ENCODE results near the gene WTIP. TPM values are rescaled to one million over a fixed set of nuclear protein-coding genes. Genes with fewer than 3 reads are reported as not detected.

Gene WTIP
- total RNA-seq, 4 donors from 2014 or later: 14.1 to 22.1 (median 16.7) TPM

GRCh38 chr19:34487651-34488051 is 6.1 kb downstream of the WTIP start:
- intact Hi-C loops (cut with DNase I): no loop called here
- Histone ChIP-seq H3K36me3 (peaks cover 0 to 3% of the 10 kb centered on the region in 2 donors), H3K4me3 (replicated peaks in 1 of 3) (no peak overlapping the region), H3K4me1 (peaks cover 5 to 9% of the 10 kb centered on the region in 2 donors), H3K27me3 (no peaks in the 10 kb centered on the region), H3K9me3 (no peaks in the 10 kb centered on the region), H3K27ac (no peak overlapping the region)
- 91 to 93% methylated on average over 7 of the region's 7 CpGs for WGBS, 2 donors
- DNase-seq: no peak
- TF ChIP-seq POLR2A (IDR thresholded peaks at IDR 0.05): no peak
- TF ChIP-seq, protein P1, sequence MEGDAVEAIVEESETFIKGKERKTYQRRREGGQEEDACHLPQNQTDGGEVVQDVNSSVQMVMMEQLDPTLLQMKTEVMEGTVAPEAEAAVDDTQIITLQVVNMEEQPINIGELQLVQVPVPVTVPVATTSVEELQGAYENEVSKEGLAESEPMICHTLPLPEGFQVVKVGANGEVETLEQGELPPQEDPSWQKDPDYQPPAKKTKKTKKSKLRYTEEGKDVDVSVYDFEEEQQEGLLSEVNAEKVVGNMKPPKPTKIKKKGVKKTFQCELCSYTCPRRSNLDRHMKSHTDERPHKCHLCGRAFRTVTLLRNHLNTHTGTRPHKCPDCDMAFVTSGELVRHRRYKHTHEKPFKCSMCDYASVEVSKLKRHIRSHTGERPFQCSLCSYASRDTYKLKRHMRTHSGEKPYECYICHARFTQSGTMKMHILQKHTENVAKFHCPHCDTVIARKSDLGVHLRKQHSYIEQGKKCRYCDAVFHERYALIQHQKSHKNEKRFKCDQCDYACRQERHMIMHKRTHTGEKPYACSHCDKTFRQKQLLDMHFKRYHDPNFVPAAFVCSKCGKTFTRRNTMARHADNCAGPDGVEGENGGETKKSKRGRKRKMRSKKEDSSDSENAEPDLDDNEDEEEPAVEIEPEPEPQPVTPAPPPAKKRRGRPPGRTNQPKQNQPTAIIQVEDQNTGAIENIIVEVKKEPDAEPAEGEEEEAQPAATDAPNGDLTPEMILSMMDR (IDR thresholded peaks at IDR 0.05): no peak

DNA sequence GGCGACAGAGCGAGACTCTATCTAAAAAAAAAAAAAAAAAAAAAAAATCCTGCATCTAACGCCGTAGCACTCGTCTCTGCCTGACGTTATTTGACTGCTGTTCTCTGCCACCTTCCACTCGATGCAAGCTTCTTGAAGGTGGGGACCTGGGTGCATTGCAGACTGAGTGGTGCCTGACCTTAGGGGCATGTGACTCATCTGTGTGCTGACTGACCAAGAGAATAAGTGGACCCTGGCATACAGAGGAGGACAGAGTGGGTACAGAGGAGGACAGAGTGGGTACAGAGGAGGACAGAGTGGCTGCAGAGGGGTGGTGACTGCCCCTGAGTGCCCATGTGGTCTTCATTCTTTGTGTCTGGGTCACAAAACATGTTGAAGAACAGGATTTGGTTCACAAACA is 7.6 kb downstream of the WTIP start:
- H3K36me3 ChIP-seq: peaks cover 10 to 12% of the 10 kb centered on the region in 2 donors
- no peak for DNase-seq
- WGBS, 2 donors: 76 to 79% methylated on average over 7 of the region's 7 CpGs
- no peaks in the 10 kb centered on the region for H3K4me1 ChIP-seq
- H3K9me3 ChIP-seq: no peaks in the 10 kb centered on the region
- H3K27me3 ChIP-seq: no peaks in the 10 kb centered on the region
- H3K27ac ChIP-seq: no peak overlapping the region
- TF ChIP-seq POLR2A (IDR thresholded peaks at IDR 0.05): no peak
- intact Hi-C loops (cut with DNase I): no loop called here
- H3K4me3 ChIP-seq (replicated peaks in 1 of 3): no peak overlapping the region

- Histone ChIP-seq H3K9me3 (no peaks in the 10 kb centered on the region), H3K36me3 (peaks cover 17 to 22% of the 10 kb centered on the region in 2 donors), H3K4me1 (no peaks in the 10 kb centered on the region), H3K4me3 (replicated peaks in 1 of 3) (no peak overlapping the region), H3K27me3 (no peaks in the 10 kb centered on the region), H3K27ac (no peak overlapping the region)
- intact Hi-C loops (cut with DNase I): no loop called here
- no peak for DNase-seq
- TF ChIP-seq, protein P1 (IDR thresholded peaks at IDR 0.05): no peak
- TF ChIP-seq POLR2A (IDR thresholded peaks at IDR 0.05): no peak
- 94 to 97% methylated on average over 10 to 15 of the region's 19 CpGs for WGBS, 2 donors
Observed at GRCh38 chr19:34490141-34490766, 8.7 kb downstream of the WTIP start.

DNA sequence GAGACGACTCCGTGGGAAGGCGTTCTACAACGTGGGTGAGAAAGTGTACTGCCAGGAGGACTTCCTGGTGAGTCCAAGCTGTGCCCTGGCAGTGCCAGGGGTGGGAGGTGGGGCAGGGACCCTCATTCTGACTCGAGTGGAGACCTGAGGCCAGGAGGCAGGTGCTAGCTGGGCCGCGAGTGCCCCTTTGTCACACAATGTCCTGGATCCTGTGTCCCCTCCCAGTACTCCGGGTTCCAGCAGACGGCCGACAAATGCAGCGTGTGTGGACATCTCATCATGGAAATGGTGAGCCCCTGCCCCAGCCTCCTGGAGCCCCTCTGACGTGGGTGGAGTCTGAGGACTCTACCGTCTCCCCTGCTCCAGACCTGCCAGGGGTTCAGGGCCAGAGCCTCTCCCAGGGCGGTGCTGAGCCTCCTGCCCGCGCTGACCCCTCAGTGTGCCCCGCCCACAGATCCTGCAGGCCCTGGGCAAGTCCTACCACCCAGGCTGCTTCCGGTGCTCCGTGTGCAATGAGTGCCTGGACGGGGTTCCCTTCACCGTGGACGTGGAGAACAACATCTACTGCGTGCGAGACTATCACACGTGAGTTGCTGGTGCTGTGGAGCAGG is 11.6 kb downstream of the WTIP start:
- H3K27ac ChIP-seq: no peak overlapping the region
- TF ChIP-seq POLR2A (IDR thresholded peaks at IDR 0.05): no peak
- TF ChIP-seq, protein P1 (IDR thresholded peaks at IDR 0.05): no peak

DNA sequence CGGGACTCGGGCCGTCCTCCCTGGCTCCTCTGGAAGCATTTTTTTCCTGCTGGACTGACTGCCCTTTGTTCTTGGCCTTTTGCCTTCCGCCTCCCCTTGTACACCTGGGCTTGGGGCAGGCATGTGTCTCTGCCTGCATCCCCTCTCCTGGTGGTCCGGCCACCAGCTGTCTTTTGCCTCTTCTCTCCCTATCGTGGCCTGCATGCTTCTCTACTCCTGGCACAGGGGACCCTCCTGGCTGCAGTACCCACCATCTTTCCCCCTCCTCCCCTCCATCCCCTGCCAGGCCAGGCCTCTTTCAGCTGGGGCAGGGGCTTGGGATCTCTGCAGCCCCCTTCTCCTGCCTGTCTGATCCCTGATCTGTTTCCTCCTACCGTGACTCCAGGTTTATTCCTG is 12.1 kb downstream of the WTIP start:
- no peaks in the 10 kb centered on the region for H3K9me3 ChIP-seq
- no peak overlapping the region for H3K4me3 ChIP-seq (replicated peaks in 1 of 3)
- H3K36me3 ChIP-seq: peaks cover 22 to 27% of the 10 kb centered on the region in 2 donors
- H3K27me3 ChIP-seq: no peaks in the 10 kb centered on the region
- DNase-seq: no peak
- H3K27ac ChIP-seq: no peak overlapping the region
- no peaks in the 10 kb centered on the region for H3K4me1 ChIP-seq
- intact Hi-C loops (cut with DNase I): no loop called here
- WGBS, 2 donors: 93 to 95% methylated on average over 7 of the region's 7 CpGs
- TF ChIP-seq POLR2A (IDR thresholded peaks at IDR 0.05): no peak
- TF ChIP-seq, protein P1 (IDR thresholded peaks at IDR 0.05): no peak

More for the DNA sequence above, 11.6 kb downstream of the WTIP start:
- Histone ChIP-seq H3K4me1 (no peaks in the 10 kb centered on the region), H3K9me3 (no peaks in the 10 kb centered on the region), H3K4me3 (replicated peaks in 1 of 3) (no peak overlapping the region), H3K36me3 (peaks cover 22 to 27% of the 10 kb centered on the region in 2 donors), H3K27me3 (no peaks in the 10 kb centered on the region)
- intact Hi-C loops (cut with DNase I): no loop called here
- DNase-seq: no peak
- 95% methylated on average over 16 to 17 of the region's 25 CpGs for WGBS, 2 donors

Data from thyroid gland (tissue), 4 donors.